Activated T-helper 2 cell treated with anti-CD3 and anti-CD28 coated beads, Interferon-gamma antibody, Interleukin-2, Interleukin-4, amounts not matched to agents 10 μg/mL and 5 μg/mL and 100 μg/mL, durations not matched to agents 14 hours and 24 hours and 36 hours (primary cell): Measurements from ENCODE around the gene PROK1. TPM values are rescaled to one million over a fixed set of nuclear protein-coding genes. Genes with fewer than 3 reads are reported as not detected.
"Not testable (repeated sequence)": the region's sequence is repeated elsewhere in the genome, so short reads cannot be mapped to it uniquely, and the experiment has no call there.

ENCODE experiments used
- DNase-seq: peaks from one replicate; pipeline ENCODE4 v3.0.0; 2021; ENCODE audit warnings: low spot score
- H3K27ac Mint-ChIP-seq: one replicate; pipeline ENCODE4 v1.8.0; 2021; ENCODE audit warnings: mixed read lengths
- H3K27me3 Mint-ChIP-seq: one replicate; pipeline ENCODE4 v1.8.0; 2021; ENCODE audit warnings: low read depth, mixed read lengths
- H3K36me3 Mint-ChIP-seq: one replicate; pipeline ENCODE4 v1.8.0; 2021; ENCODE audit warnings: low read depth, mixed read lengths
- H3K4me1 Mint-ChIP-seq: one replicate; pipeline ENCODE4 v1.8.0; 2021; ENCODE audit warnings: low read depth, mixed read lengths
- H3K4me3 Mint-ChIP-seq: one replicate; pipeline ENCODE4 v1.8.0; 2021; ENCODE audit warnings: low read depth, mild to moderate bottlenecking, moderate library complexity, mixed read lengths
- H3K9me3 Mint-ChIP-seq: one replicate; pipeline ENCODE4 v1.8.0; 2021; ENCODE audit warnings: mixed read lengths
- intact Hi-C: fragments of 100-400 bp; cut with micrococcal nuclease; formaldehyde crosslinking; loops from one replicate; pipeline ENCODE4 v1.15.1; 2023
- total RNA-seq: library from RNA; stranded (reverse); gene quantifications from 2 replicates; pipeline ENCODE4 v1.2.3, GENCODE V29; 2022

Gene PROK1
- total RNA-seq, 1 donor from 2014 or later = not detected

DNA sequence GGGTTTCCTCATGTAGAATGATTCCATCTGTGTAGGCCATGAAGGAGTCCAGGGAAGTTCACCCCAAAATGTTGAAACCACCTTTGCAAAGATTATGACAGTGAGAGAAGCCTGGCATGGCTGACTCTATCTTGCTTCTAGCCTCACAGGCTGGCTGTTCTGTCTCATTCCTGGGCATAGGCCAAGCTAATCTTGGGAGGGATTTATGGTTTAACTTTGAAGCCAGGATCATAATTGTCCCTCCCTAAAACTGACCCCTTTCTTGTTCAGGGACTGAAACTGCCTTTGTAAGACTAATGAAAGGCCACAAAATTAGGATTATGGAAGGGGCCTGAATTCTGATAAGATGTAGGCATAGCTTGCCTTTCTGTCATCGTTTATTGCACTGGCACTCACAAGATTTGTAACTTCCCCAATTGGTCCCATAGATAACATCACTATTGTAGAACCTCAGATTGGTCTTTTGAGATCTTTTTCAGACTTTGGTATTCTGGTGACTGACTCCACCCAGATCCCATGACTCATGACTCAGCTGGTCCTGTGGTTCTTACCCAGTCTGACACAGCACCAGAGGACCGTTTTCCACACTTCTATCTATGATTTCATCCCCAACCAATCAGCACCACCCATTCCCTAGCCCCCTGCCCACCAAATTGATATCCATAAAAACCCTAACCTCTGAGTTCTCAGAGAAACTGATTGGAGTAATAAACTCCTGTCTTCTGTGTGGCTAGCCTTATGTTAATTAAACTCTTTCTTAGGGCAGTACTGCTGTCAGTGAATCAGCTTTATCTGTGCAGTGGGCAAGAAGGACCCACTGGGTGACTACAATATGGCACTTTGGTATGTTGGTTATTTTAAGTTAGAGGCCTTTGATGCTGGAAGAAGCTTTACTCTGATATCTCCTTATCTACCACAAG is 29.8 kb upstream of the PROK1 start:
- intact Hi-C loops = no loop called here
- DNase-seq = no peak
- Mint-ChIP-seq H3K4me3 (no peak overlapping the region), H3K27me3 (peaks cover 10% of the 10 kb centered on the region), H3K27ac (no peak overlapping the region), H3K9me3 (no peaks in the 10 kb centered on the region), H3K36me3 (no peaks in the 10 kb centered on the region), H3K4me1 (peaks cover 10% of the 10 kb centered on the region)

- intact Hi-C loops = no loop called here
- H3K4me1 Mint-ChIP-seq = peaks cover 10% of the 10 kb centered on the region
- H3K36me3 Mint-ChIP-seq = no peaks in the 10 kb centered on the region
- H3K4me3 Mint-ChIP-seq = no peak overlapping the region
- no peaks in the 10 kb centered on the region for H3K9me3 Mint-ChIP-seq
- peaks cover 16% of the 10 kb centered on the region for H3K27me3 Mint-ChIP-seq
- no peak for DNase-seq
- no peak overlapping the region for H3K27ac Mint-ChIP-seq
These were observed 26.0 kb upstream of the PROK1 start for GRCh38 chr1:110424699-110425611.

GRCh38 chr1:110425612-110426152 is 25.3 kb upstream of the PROK1 start:
- no peak for DNase-seq
- Mint-ChIP-seq H3K27me3 (peaks cover 16% of the 10 kb centered on the region), H3K9me3 (no peaks in the 10 kb centered on the region), H3K27ac (no peak overlapping the region), H3K36me3 (no peaks in the 10 kb centered on the region), H3K4me3 (no peak overlapping the region), H3K4me1 (peaks cover 10% of the 10 kb centered on the region)
- intact Hi-C loops = no loop called here

DNA sequence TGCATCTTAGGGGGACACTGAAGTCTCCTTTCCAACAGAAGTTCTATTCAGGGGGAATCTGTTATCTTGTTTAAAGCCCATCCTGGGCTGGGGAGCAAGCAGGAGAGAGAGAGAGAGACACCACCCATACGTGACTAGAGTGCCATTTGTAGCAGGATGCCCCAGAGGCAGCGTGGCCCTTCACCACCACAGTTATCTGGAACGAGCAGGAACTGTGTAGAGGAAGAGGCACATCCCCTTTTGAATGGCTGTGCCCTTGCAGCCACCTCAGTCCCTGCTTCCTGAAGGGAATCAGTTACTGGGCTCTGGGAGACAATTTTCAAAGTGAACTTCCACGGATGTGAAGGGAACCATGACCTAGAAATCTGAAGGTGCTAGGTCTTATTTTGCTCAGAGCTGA is 24.1 kb upstream of the PROK1 start:
- H3K4me3 Mint-ChIP-seq = no peak overlapping the region
- no peaks in the 10 kb centered on the region for H3K36me3 Mint-ChIP-seq
- DNase-seq = no peak
- H3K27ac Mint-ChIP-seq = no peak overlapping the region
- intact Hi-C loops = no loop called here
- H3K27me3 Mint-ChIP-seq = peaks cover 24% of the 10 kb centered on the region
- peaks cover 4% of the 10 kb centered on the region for H3K4me1 Mint-ChIP-seq
- no peaks in the 10 kb centered on the region for H3K9me3 Mint-ChIP-seq

- intact Hi-C loops = no loop called here
- Mint-ChIP-seq H3K27ac (no peak overlapping the region), H3K4me1 (no peaks in the 10 kb centered on the region), H3K4me3 (no peak overlapping the region), H3K9me3 (no peaks in the 10 kb centered on the region), H3K27me3 (peaks cover 19% of the 10 kb centered on the region), H3K36me3 (no peaks in the 10 kb centered on the region)
- DNase-seq = no peak
These were observed 22.0 kb upstream of the PROK1 start for GRCh38 chr1:110428946-110429345.

DNA sequence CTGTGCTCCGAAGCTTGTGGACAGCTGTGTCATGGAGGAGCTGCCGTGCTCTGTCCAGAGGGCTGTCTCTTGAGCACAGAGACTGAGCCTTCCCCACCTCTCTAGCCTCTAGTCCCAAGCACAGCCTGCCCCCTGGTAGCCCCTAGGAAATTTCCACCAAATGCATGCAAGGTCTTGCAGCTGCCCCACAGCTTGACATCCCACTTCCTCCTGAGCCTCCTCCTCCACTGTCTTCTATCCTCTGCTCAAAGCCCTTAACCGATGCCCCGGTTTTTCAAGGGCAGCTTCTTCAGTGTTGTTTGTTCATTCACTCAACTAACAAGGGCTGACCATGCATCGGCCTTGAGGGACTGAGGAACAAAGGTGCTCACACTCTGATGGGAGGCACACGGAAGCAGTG is 20.6 kb upstream of the PROK1 start:
- H3K9me3 Mint-ChIP-seq = no peaks in the 10 kb centered on the region
- no peak for DNase-seq
- no peaks in the 10 kb centered on the region for H3K36me3 Mint-ChIP-seq

DNA sequence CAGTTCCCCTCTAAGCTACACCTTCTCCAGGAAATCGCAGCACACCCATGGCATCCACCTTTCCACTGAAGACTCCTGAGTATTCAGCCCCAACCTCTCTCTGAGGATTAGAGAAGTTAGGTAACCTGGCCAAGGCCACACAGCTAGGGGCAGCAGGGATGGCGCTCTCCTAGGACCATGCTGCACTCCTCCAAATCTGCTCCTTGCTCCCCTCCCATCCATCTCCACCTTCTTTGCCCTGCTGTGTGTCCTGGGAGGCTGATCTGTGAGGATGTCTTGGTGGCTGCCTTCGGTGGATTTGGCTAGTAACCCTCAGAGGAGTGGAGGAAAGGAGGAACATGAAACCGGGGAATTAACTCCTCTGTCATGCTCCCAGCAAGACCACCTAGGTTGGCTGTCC is 20.0 kb upstream of the PROK1 start:
- Mint-ChIP-seq H3K4me1 (no peaks in the 10 kb centered on the region), H3K27me3 (peaks cover 17% of the 10 kb centered on the region), H3K27ac (no peak overlapping the region), H3K4me3 (no peak overlapping the region), H3K36me3 (no peaks in the 10 kb centered on the region), H3K9me3 (no peaks in the 10 kb centered on the region)
- intact Hi-C loops = no loop called here
- no peak for DNase-seq

More for the DNA sequence above, 20.6 kb upstream of the PROK1 start:
- Mint-ChIP-seq H3K27me3 (peaks cover 16% of the 10 kb centered on the region), H3K4me3 (no peak overlapping the region), H3K27ac (no peak overlapping the region), H3K4me1 (no peaks in the 10 kb centered on the region)
- intact Hi-C loops = no loop called here

GRCh38 chr1:110433213-110433612 is 17.7 kb upstream of the PROK1 start:
- Mint-ChIP-seq H3K36me3 (no peaks in the 10 kb centered on the region), H3K27me3 (peaks cover 11% of the 10 kb centered on the region), H3K27ac (no peak overlapping the region), H3K4me1 (no peaks in the 10 kb centered on the region), H3K9me3 (no peaks in the 10 kb centered on the region), H3K4me3 (no peak overlapping the region)
- DNase-seq = no peak
- intact Hi-C loops = no loop called here

GRCh38 chr1:110433803-110434202 is 17.1 kb upstream of the PROK1 start:
- no peak for DNase-seq
- Mint-ChIP-seq H3K4me1 (no peaks in the 10 kb centered on the region), H3K9me3 (no peaks in the 10 kb centered on the region), H3K36me3 (no peaks in the 10 kb centered on the region), H3K4me3 (no peak overlapping the region), H3K27me3 (peaks cover 15% of the 10 kb centered on the region), H3K27ac (no peak overlapping the region)
- intact Hi-C loops = no loop called here

- no peaks in the 10 kb centered on the region for H3K36me3 Mint-ChIP-seq
- no peak overlapping the region for H3K4me3 Mint-ChIP-seq
- H3K9me3 Mint-ChIP-seq = no peaks in the 10 kb centered on the region
- intact Hi-C loops = no loop called here
- no peak overlapping the region for H3K27ac Mint-ChIP-seq
- no peaks in the 10 kb centered on the region for H3K4me1 Mint-ChIP-seq
- H3K27me3 Mint-ChIP-seq = peaks cover 18% of the 10 kb centered on the region
- DNase-seq = no peak
These were observed 16.0 kb upstream of the PROK1 start for GRCh38 chr1:110434946-110435345.

GRCh38 chr1:110436635-110437034 is 14.3 kb upstream of the PROK1 start:
- no peak for DNase-seq
- Mint-ChIP-seq H3K36me3 (no peaks in the 10 kb centered on the region), H3K4me3 (no peak overlapping the region), H3K9me3 (no peaks in the 10 kb centered on the region), H3K27ac (no peak overlapping the region), H3K27me3 (peaks cover 13% of the 10 kb centered on the region), H3K4me1 (no peaks in the 10 kb centered on the region)
- intact Hi-C loops = no loop called here

- H3K27me3 Mint-ChIP-seq, intact Hi-C loops, H3K4me3 Mint-ChIP-seq, H3K36me3 Mint-ChIP-seq, DNase-seq, H3K27ac Mint-ChIP-seq, H3K9me3 Mint-ChIP-seq, H3K4me1 Mint-ChIP-seq: not testable (repeated sequence)
These were observed 13.2 kb upstream of the PROK1 start for GRCh38 chr1:110437645-110438299.
